Heart left ventricle (tissue), 16 donors: ENCODE measurements around the gene PRDM10. TPM values are rescaled to one million over a fixed set of nuclear protein-coding genes. Genes with fewer than 3 reads are reported as not detected.

Source experiments
- ATAC-seq, 4 donors: fragments of 200-7000 bp; cut with Tn5 transposase; one replicate each; pipeline ENCODE4 v1.9.1; 2020 to 2022; ENCODE audit warnings: moderate library complexity in 4 of 4, mild to moderate bottlenecking in 3 of 4, moderate number of reproducible peaks in 1 of 4
- DNase-seq, 5 donors: peaks; one replicate each; pipeline ENCODE4 v3.0.0-alpha.2; 2020
- H3K27ac ChIP-seq, 12 donors: fragments of 200-600 bp; sonication (generic) in 4 of 12; one replicate each; pipeline versions ENCODE4 v1.5.0 to v1.8.0; 2016 to 2022; ENCODE audit warnings: mild to moderate bottlenecking in 2 of 12
- H3K27me3 ChIP-seq, 9 donors: fragments of 200-600 bp; sonication (generic) in 2 of 9; one replicate each; pipeline versions ENCODE4 v1.5.1 to v1.8.0; 2016 to 2022; ENCODE audit warnings: mild to moderate bottlenecking in 3 of 9
- H3K36me3 ChIP-seq, 9 donors: fragments of 200-600 bp; sonication (generic) in 2 of 9; one replicate each; pipeline versions ENCODE4 v1.5.0 to v1.8.0; 2018 to 2022; ENCODE audit warnings: mild to moderate bottlenecking in 2 of 9
- H3K4me1 ChIP-seq, 12 donors: fragments of 200-600 bp; sonication (generic) in 4 of 12; one replicate each; pipeline versions ENCODE4 v1.5.0 to v1.8.0; 2016 to 2022; ENCODE audit warnings: mild to moderate bottlenecking in 3 of 12
- H3K4me3 ChIP-seq, 12 donors: fragments of 200-600 bp; sonication (generic) in 4 of 12; one replicate each; pipeline versions ENCODE4 v1.5.0 to v1.8.0; 2017 to 2022; ENCODE audit warnings: mild to moderate bottlenecking in 9 of 12, moderate library complexity in 4 of 12
- H3K9me3 ChIP-seq, 12 donors: fragments of 200-600 bp; sonication (generic) in 4 of 12; one replicate each; pipeline versions ENCODE4 v1.5.0 to v1.8.0; 2016 to 2022; ENCODE audit warnings: mild to moderate bottlenecking in 1 of 12
- CTCF ChIP-seq, 12 donors: fragments of 200-600 bp; sonication (generic) in 4 of 12; IDR thresholded peaks; one replicate each; pipeline versions ENCODE4 v1.5.0 to v1.8.0; 2018 to 2022; ENCODE audit warnings: antibody characterized with exemption in 12 of 12, mild to moderate bottlenecking in 5 of 12
- POLR2A ChIP-seq, 2 donors: fragments of 450-650 bp; IDR thresholded peaks; one replicate each; pipeline ENCODE4 v1.6.1; 2017; ENCODE audit warnings: antibody characterized with exemption in 2 of 2, mild to moderate bottlenecking in 2 of 2, moderate library complexity in 2 of 2
- WGBS, 4 donors: extraction: QIAGEN DNeasy Blood & Tissue Kit in 2 of 4; methylation state at CpG; one replicate each; pipeline versions ENCODE4 v1.1.5 to v1.1.7; 2013 to 2018; 5-methylcytosine and 5-hydroxymethylcytosine counted together
- intact Hi-C, 10 donors: fragments of 100-400 bp; cut with DNase I; formaldehyde crosslinking; loops; one replicate each; pipeline versions ENCODE4 v1.11.1 to v1.14.2; 2022
- polyA plus RNA-seq, 2 donors: library from polyadenylated mRNA; stranded (reverse); fragments of 200-250 nt; gene quantifications; one replicate each; pipeline ENCODE4 v1.2.3, GENCODE V29; 2013
- total RNA-seq, 9 donors: library from RNA; depleted of rRNA in 2 of 9; stranded (reverse); fragments of >200 nt in 2 of 9; fragmentation: NEBNext Ultra II Directional in 3 of 9; extraction: Animal tissue kit (Norgen Biotek cat#: 25700) in 3 of 9; gene quantifications; one replicate each; pipeline versions ENCODE4 v1.1.0 to v1.2.4, GENCODE V29; 2016 to 2023
- donor health status: ischemic (EF 13 %, LVEDD 7.1; RV severe dilation, severe dysfunction).
- donor health status: healthy with polysubstance abuse.
- donor health status: DM: no; HTN: yes; CAD: no.
- donor health status: DM: no; HTN: no; CAD: no.
- donor health status: ischemic (EF 25% LVEDD 6.9; RV normal size, moderate dysfunction).
- donor health status: ischemic (EF 25% LVEDD 5.7; RV mildly dilated, moderate dysfunction).
- donor health status: healthy.
- donor health status: DM: yes; HTN: yes; CAD: no.
- donor health status: ischemic (EF 35%, LVEDD 5.7; RV mildly dilated, moderate dysfunction).
- donor health status: nonischemic (EF 11% LVEDD 7.7; RV severe dilation, severe dysfunction).
- donor health status: DM: yes; HTN: yes; CAD: no.
- donor health status: PGD.
- donor health status: ischemic (EF 29% LVEDD 5.4; RV normal size, mild dysfunction).
- donor health status: nonischemic (EF 23%, LVEDD 6.1; RV moderate dilation, normal function).

Gene PRDM10
- total and polyA plus RNA-seq, 11 donors = 1.6 to 6.8 (median 4.4) TPM

GRCh38 chr11:129928923-129929692 is 73.5 kb downstream of the PRDM10 start:
- H3K4me1 ChIP-seq = no peaks in the 10 kb centered on the region
- intact Hi-C loops = loop anchor here in 2 of 10 donors (10.0 kb wide), 2 partner anchors 66 to 76 kb away; partner anchors contain the start of gene PRDM10 (in 1 of the 2)
- peaks cover 0 to 66% (median 27%) of the 10 kb centered on the region in 9 donors for H3K36me3 ChIP-seq
- ATAC-seq (no peak), DNase-seq (no peak)
- TF ChIP-seq CTCF (IDR thresholded peaks at IDR 0.05) (no peak), POLR2A (IDR thresholded peaks at IDR 0.05) (no peak)
- no peak overlapping the region for H3K27ac ChIP-seq
- H3K4me3 ChIP-seq = no peak overlapping the region
- H3K27me3 ChIP-seq = no peaks in the 10 kb centered on the region
- 95 to 98% (median 96%) methylated on average over 3 of the region's 3 CpGs for WGBS, 4 donors
- no peaks in the 10 kb centered on the region for H3K9me3 ChIP-seq

- Histone ChIP-seq H3K4me3 (no peak overlapping the region), H3K36me3 (peaks cover 0 to 44% (median 29%) of the 10 kb centered on the region in 9 donors), H3K27ac (no peak overlapping the region), H3K4me1 (peaks cover 0 to 4% (median 0%) of the 10 kb centered on the region in 12 donors), H3K9me3 (no peaks in the 10 kb centered on the region), H3K27me3 (no peaks in the 10 kb centered on the region)
- DNase-seq (no peak), ATAC-seq (no peak)
- no peak for TF ChIP-seq CTCF (IDR thresholded peaks at IDR 0.05)
- TF ChIP-seq POLR2A (IDR thresholded peaks at IDR 0.05) = no peak
- intact Hi-C loops = loop anchor here in 9 of 10 donors (1.0 to 10.0 kb wide), 7 partner anchors 72 to 210 kb away; partner anchors contain the start of genes PRDM10 (in 2 of the 9) and APLP2 (in 1 of the 9)
- 91 to 93% (median 92%) methylated on average over 5 of the region's 5 CpGs for whole genome bisulfite sequencing, 4 donors
These were observed 80.0 kb downstream of the PRDM10 start for GRCh38 chr11:129922674-129923073.

- no peaks in the 10 kb centered on the region for H3K27me3 ChIP-seq
- peaks cover 0 to 71% (median 60%) of the 10 kb centered on the region in 9 donors for H3K36me3 ChIP-seq
- H3K27ac ChIP-seq = no peak overlapping the region
- WGBS, 4 donors = 96 to 98% (median 97%) methylated on average over 22 of the region's 22 CpGs
- H3K9me3 ChIP-seq = no peaks in the 10 kb centered on the region
- intact Hi-C loops = no loop called here
- ATAC-seq = no peak
- H3K4me1 ChIP-seq = no peaks in the 10 kb centered on the region
- no peak for DNase-seq
- H3K4me3 ChIP-seq = no peak overlapping the region
- no peak for TF ChIP-seq POLR2A (IDR thresholded peaks at IDR 0.05)
These were observed 84.3 kb downstream of the PRDM10 start for GRCh38 chr11:129918361-129918760.

- DNase-seq = no peak
- Histone ChIP-seq H3K4me1 (no peaks in the 10 kb centered on the region), H3K4me3 (no peak overlapping the region), H3K36me3 (peaks cover 0 to 64% (median 56%) of the 10 kb centered on the region in 9 donors), H3K9me3 (no peaks in the 10 kb centered on the region), H3K27ac (no peak overlapping the region), H3K27me3 (no peaks in the 10 kb centered on the region)
- ATAC-seq = no peak
- 73 to 91% (median 91%) methylated on average over 2 of the region's 2 CpGs for WGBS, 4 donors
- TF ChIP-seq CTCF (IDR thresholded peaks at IDR 0.05) = no peak
- TF ChIP-seq POLR2A (IDR thresholded peaks at IDR 0.05) = no peak
- intact Hi-C loops = no loop called here
These were observed 85.4 kb downstream of the PRDM10 start for GRCh38 chr11:129917231-129917630.
